ENCODE data around the gene HNRNPA1.
A peak's percentile ranks its signal among the peaks of the same experiment; 100 is the strongest.
"Not testable (repeated sequence)": the region's sequence is repeated elsewhere in the genome, so short reads cannot be mapped to it uniquely, and the experiment has no call there.

Gene HNRNPA1

GRCh38 chr12:54273981-54274380 lies 6.5 kb upstream of the HNRNPA1 start:
- POLR2A ChIA-PET, result interaction anchor here (1.6 to 4.8 kb wide), 2 partner anchors 9 to 15 kb away, joined by 5 to 15 read pairs; no protein-coding TSS in a partner anchor
- CTCF ChIA-PET, result interaction anchor here (0.6 kb wide), 1 partner anchor 57 kb away, joined by 4 read pairs; no protein-coding TSS in a partner anchor
- TF ChIP-seq ARNT (IDR thresholded peaks at IDR 0.05) (no peak), PKNOX1 (IDR thresholded peaks at IDR 0.05) (peak; percentile 62)
- peak; percentile 40 for DNase-seq (ENCODE audit: extremely low spot score)

- ChIA-PET POLR2A (interaction anchor here (1.1 to 4.8 kb wide), 2 partner anchors 17 to 49 kb away, joined by 3 to 15 read pairs; partner anchors contain the start of gene COPZ1), CTCF (interaction anchor here (1.1 kb wide), 1 partner anchor 24 kb away, joined by 3 read pairs; no protein-coding TSS in a partner anchor)
- TF ChIP-seq CTBP1 (IDR thresholded peaks at IDR 0.05; ENCODE audit: borderline replicate concordance) (no peak), LEF1 (IDR thresholded peaks at IDR 0.05; ENCODE audit: borderline replicate concordance) (no peak), L3MBTL2 (conservative IDR thresholded peaks at IDR 0.05) (no peak), TARDBP (IDR thresholded peaks at IDR 0.05) (no peak), FOXM1 (IDR thresholded peaks at IDR 0.05; ENCODE audit: borderline replicate concordance) (no peak), SP1 (IDR thresholded peaks at IDR 0.05) (no peak), HDGF (IDR thresholded peaks at IDR 0.05; ENCODE audit: borderline replicate concordance) (no peak), NFRKB (IDR thresholded peaks at IDR 0.05) (no peak), ARNT (IDR thresholded peaks at IDR 0.05) (no peak), FOXA1 (IDR thresholded peaks at IDR 0.05) (no peak), PKNOX1 (IDR thresholded peaks at IDR 0.05) (no peak), SUZ12 (IDR thresholded peaks at IDR 0.05) (no peak), BHLHE40 (IDR thresholded peaks at IDR 0.05; ENCODE audit: borderline replicate concordance) (no peak), ZNF384 (IDR thresholded peaks at IDR 0.05) (no peak), FOXK2 (IDR thresholded peaks at IDR 0.05) (no peak), ELF4 (IDR thresholded peaks at IDR 0.05) (no peak)
- DNase-seq (ENCODE audit: extremely low spot score), result no peak
Measured at GRCh38 chr12:54276368-54276767, 4.2 kb upstream of the HNRNPA1 start.

GRCh38 chr12:54277823-54278276 lies 2.7 kb upstream of the HNRNPA1 start:
- CTCF ChIA-PET, result no interaction called here
- TF ChIP-seq FOXM1 (IDR thresholded peaks at IDR 0.05; ENCODE audit: borderline replicate concordance) (no peak), ELF4 (IDR thresholded peaks at IDR 0.05) (no peak), FOXA1 (IDR thresholded peaks at IDR 0.05) (no peak)
- DNase-seq (ENCODE audit: extremely low spot score), result no peak

GRCh38 chr12:54279227-54279631 lies 1.3 kb upstream of the HNRNPA1 start:
- ChIA-PET POLR2A (interaction anchor here (0.6 to 5.2 kb wide), 35 partner anchors 9 to 311 kb away, joined by 3 to 175 read pairs (median 6); partner anchors contain the start of genes COPZ1, HOXC9 and NFE2), CTCF (interaction anchor here (0.8 kb wide), 1 partner anchor 14 kb away, joined by 4 read pairs; no protein-coding TSS in a partner anchor)
- TF ChIP-seq ZNF384 (IDR thresholded peaks at IDR 0.05) (no peak), L3MBTL2 (conservative IDR thresholded peaks at IDR 0.05) (peak; percentile 16)
- no peak for DNase-seq (ENCODE audit: extremely low spot score)

More at GRCh38 chr12:54277823-54278276, 2.7 kb upstream of the HNRNPA1 start:
- POLR2A ChIA-PET, result interaction anchor here (5.2 kb wide), 1 partner anchor 16 kb away, joined by 175 read pairs; no protein-coding TSS in a partner anchor

- POLR2A ChIA-PET, result interaction anchor here (0.6 to 5.2 kb wide), 54 partner anchors 10 to 342 kb away, joined by 3 to 175 read pairs (median 5); partner anchors contain the start of genes COPZ1, HOXC13, HOXC9 and NFE2
- TF ChIP-seq ZNF384 (IDR thresholded peaks at IDR 0.05) (no peak), TARDBP (IDR thresholded peaks at IDR 0.05) (no peak), FOXA1 (IDR thresholded peaks at IDR 0.05) (no peak), FOXK2 (IDR thresholded peaks at IDR 0.05) (peak; percentile 61; the same call in 1 of the 2 replicates), SP1 (IDR thresholded peaks at IDR 0.05) (no peak), BHLHE40 (IDR thresholded peaks at IDR 0.05; ENCODE audit: borderline replicate concordance) (no peak), PKNOX1 (IDR thresholded peaks at IDR 0.05) (peak; percentile 100), ARNT (IDR thresholded peaks at IDR 0.05) (no peak), SUZ12 (IDR thresholded peaks at IDR 0.05) (no peak), LEF1 (IDR thresholded peaks at IDR 0.05; ENCODE audit: borderline replicate concordance) (no peak), L3MBTL2 (conservative IDR thresholded peaks at IDR 0.05) (peak; percentile 98), ELF4 (IDR thresholded peaks at IDR 0.05) (peak; percentile 62; the same call in 1 of the 2 replicates), CTBP1 (IDR thresholded peaks at IDR 0.05; ENCODE audit: borderline replicate concordance) (no peak), FOXM1 (IDR thresholded peaks at IDR 0.05; ENCODE audit: borderline replicate concordance) (no peak), NFRKB (IDR thresholded peaks at IDR 0.05) (no peak), HDGF (IDR thresholded peaks at IDR 0.05; ENCODE audit: borderline replicate concordance) (no peak)
- CTCF ChIA-PET, result interaction anchor here (0.7 to 1.4 kb wide), 5 partner anchors 14 to 100 kb away, joined by 3 to 4 read pairs (median 3); no protein-coding TSS in a partner anchor
- peak; percentile 97 for DNase-seq (ENCODE audit: extremely low spot score)
Measured at GRCh38 chr12:54279632-54280467, 676 bp upstream of the HNRNPA1 start, which contains the start of gene CBX5. Gene CBX5, minus strand, starts transcription at chr12:54280122. Its CDS starts 22,472 bp downstream, at chr12:54257650.

GRCh38 chr12:54281261-54281638 lies 724 bp downstream of the HNRNPA1 start:
- CTCF ChIA-PET; DNase-seq (ENCODE audit: extremely low spot score): not testable (repeated sequence)
- POLR2A ChIA-PET, result interaction anchor here (0.7 to 5.2 kb wide), 9 partner anchors 10 to 77 kb away, joined by 3 to 175 read pairs (median 42); partner anchors contain the start of gene COPZ1
- TF ChIP-seq L3MBTL2 (conservative IDR thresholded peaks at IDR 0.05), result 0 out of 2 replicates have a peak, but pooled peaks have one; percentile 35
